Peyer's patch (tissue), 4 donors: ENCODE data around the gene RFX1. TPM values are rescaled to one million over a fixed set of nuclear protein-coding genes. Genes with fewer than 3 reads are reported as not detected.
A peak's percentile ranks its signal among the peaks of the same experiment; 100 is the strongest.

Experiments
- DNase-seq, 3 donors: peaks; one replicate each; pipeline ENCODE4 v3.0.0-alpha.2; 2017 to 2019
- H3K27ac ChIP-seq, 4 donors: fragments of 200-600 bp; sonication (generic); one replicate each; pipeline ENCODE4 v1.5.1; 2016 to 2019
- H3K27me3 ChIP-seq, 2 donors: fragments of 200-600 bp; sonication (generic); one replicate each; pipeline ENCODE4 v1.5.1; 2019
- H3K36me3 ChIP-seq, 3 donors: fragments of 200-600 bp; sonication (generic); one replicate each; pipeline ENCODE4 v1.5.1; 2016 to 2019
- H3K4me1 ChIP-seq, 4 donors: fragments of 200-600 bp; sonication (generic); one replicate each; pipeline ENCODE4 v1.5.1; 2016 to 2019
- H3K4me3 ChIP-seq, 4 donors: fragments of 200-600 bp; sonication (generic); 1 replicate in 3 of 4; 2 replicates in 1 of 4; pipeline ENCODE4 v1.5.1; 2016 to 2019; ENCODE audit warnings: mild to moderate bottlenecking in 1 of 4
- H3K9me3 ChIP-seq, 4 donors: fragments of 200-600 bp; sonication (generic); one replicate each; pipeline ENCODE4 v1.5.1; 2016 to 2019; ENCODE audit warnings: mild to moderate bottlenecking in 1 of 4
- POLR2A ChIP-seq, 2 donors: fragments of 450-650 bp; IDR thresholded peaks; one replicate each; pipeline ENCODE4 v1.5.1; 2017; ENCODE audit warnings: antibody characterized with exemption in 2 of 2, mild to moderate bottlenecking in 2 of 2, moderate library complexity in 2 of 2
- total RNA-seq, 4 donors: library from RNA; depleted of rRNA; stranded (reverse); fragments of >200 nt; gene quantifications; one replicate each; pipeline ENCODE4 v1.1.0, GENCODE V29; 2016
- TF ChIP-seq, protein P1 (sequence below), 6 experiments: fragments of 450-650 bp in 4 of 6; fragments of 200-600 bp in 2 of 6; sonication (generic) in 1 of 6; IDR thresholded peaks; one replicate each; pipeline ENCODE4 v1.5.1; 2017 to 2019; ENCODE audit warnings: antibody characterized with exemption in 6 of 6, mild to moderate bottlenecking in 3 of 6, moderate library complexity in 1 of 6

The RFX1 gene
- total RNA-seq, 4 donors from 2014 or later: 5.8 to 19.0 (median 9.6) TPM

DNA sequence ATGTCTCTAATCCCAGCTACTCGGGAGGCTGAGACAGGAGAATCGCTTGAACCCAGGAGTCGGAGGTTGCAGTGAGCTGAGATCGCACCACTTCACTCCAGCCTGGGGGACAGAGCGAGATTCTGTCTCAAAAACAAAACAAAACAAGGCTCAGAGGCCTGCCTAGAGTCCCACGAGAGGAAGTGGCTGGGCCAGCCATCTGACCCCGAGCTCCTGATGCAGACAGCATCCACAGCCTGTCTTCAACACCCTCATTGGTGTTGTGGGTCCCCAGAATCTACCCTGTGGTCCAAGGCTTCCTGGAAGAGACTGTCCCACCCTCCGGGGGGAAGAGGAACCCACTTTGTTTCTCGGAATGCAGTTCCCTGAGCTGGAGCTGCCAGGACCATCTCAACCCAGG lies 24.7 kb downstream of the RFX1 start:
- no peaks in the 10 kb centered on the region for H3K9me3 ChIP-seq
- peaks cover 0 to 51% (median 21%) of the 10 kb centered on the region in 4 donors for H3K4me1 ChIP-seq
- peaks cover 0 to 20% (median 0%) of the 10 kb centered on the region in 3 donors for H3K36me3 ChIP-seq
- no peak overlapping the region for H3K4me3 ChIP-seq
- peak in 2 of 3 donors; percentile 59 to 70 for DNase-seq
- H3K27me3 ChIP-seq: no peaks in the 10 kb centered on the region
- TF ChIP-seq, protein P1, sequence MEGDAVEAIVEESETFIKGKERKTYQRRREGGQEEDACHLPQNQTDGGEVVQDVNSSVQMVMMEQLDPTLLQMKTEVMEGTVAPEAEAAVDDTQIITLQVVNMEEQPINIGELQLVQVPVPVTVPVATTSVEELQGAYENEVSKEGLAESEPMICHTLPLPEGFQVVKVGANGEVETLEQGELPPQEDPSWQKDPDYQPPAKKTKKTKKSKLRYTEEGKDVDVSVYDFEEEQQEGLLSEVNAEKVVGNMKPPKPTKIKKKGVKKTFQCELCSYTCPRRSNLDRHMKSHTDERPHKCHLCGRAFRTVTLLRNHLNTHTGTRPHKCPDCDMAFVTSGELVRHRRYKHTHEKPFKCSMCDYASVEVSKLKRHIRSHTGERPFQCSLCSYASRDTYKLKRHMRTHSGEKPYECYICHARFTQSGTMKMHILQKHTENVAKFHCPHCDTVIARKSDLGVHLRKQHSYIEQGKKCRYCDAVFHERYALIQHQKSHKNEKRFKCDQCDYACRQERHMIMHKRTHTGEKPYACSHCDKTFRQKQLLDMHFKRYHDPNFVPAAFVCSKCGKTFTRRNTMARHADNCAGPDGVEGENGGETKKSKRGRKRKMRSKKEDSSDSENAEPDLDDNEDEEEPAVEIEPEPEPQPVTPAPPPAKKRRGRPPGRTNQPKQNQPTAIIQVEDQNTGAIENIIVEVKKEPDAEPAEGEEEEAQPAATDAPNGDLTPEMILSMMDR (IDR thresholded peaks at IDR 0.05): no peak
- TF ChIP-seq POLR2A (IDR thresholded peaks at IDR 0.05): no peak
- H3K27ac ChIP-seq: peak overlapping the region in 2 of 4 donors; percentile 14 to 96

GRCh38 chr19:13981021-13981420 lies 25.1 kb downstream of the RFX1 start:
- no peak for TF ChIP-seq POLR2A (IDR thresholded peaks at IDR 0.05)
- TF ChIP-seq, protein P1 (IDR thresholded peaks at IDR 0.05): no peak
- H3K27ac ChIP-seq: peak overlapping the region in 2 of 4 donors; percentile 14 to 96
- no peaks in the 10 kb centered on the region for H3K27me3 ChIP-seq
- no peak overlapping the region for H3K4me3 ChIP-seq
- H3K4me1 ChIP-seq: peaks cover 0 to 49% (median 18%) of the 10 kb centered on the region in 4 donors
- H3K36me3 ChIP-seq: peaks cover 0 to 25% (median 0%) of the 10 kb centered on the region in 3 donors
- DNase-seq: no peak
- H3K9me3 ChIP-seq: no peaks in the 10 kb centered on the region

- DNase-seq: no peak
- H3K36me3 ChIP-seq: peaks cover 0 to 32% (median 0%) of the 10 kb centered on the region in 3 donors
- H3K4me1 ChIP-seq: peaks cover 0 to 42% (median 14%) of the 10 kb centered on the region in 4 donors
Measured at GRCh38 chr19:13980340-13980739, 25.8 kb downstream of the RFX1 start.

DNA sequence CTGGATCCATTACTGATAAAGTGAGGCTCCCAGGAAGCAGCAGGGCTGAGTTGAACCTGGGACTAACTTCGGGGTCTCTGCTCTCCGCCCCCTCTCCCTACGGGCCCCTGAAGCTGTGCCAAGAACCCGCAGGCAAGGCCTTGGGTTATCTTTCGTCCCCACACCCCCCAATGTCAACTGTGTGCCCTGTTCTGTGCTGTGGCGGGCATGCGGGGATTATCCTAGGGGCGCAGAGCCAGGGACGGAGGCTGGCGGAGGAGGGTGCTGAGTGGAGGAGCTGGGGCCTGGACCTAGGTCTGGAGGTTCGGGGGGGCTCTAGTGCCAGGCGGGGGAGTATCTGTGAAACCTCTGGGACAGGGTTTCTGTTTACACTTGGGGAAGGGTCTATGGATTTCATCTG lies 26.4 kb downstream of the RFX1 start:
- Histone ChIP-seq H3K36me3 (peaks cover 0 to 33% (median 0%) of the 10 kb centered on the region in 3 donors), H3K4me3 (no peak overlapping the region), H3K27ac (peak overlapping the region in 2 of 4 donors; percentile 6 to 68), H3K27me3 (no peaks in the 10 kb centered on the region), H3K9me3 (no peaks in the 10 kb centered on the region), H3K4me1 (peaks cover 0 to 35% (median 14%) of the 10 kb centered on the region in 4 donors)
- no peak for DNase-seq
- no peak for TF ChIP-seq POLR2A (IDR thresholded peaks at IDR 0.05)
- TF ChIP-seq, protein P1 (IDR thresholded peaks at IDR 0.05): no peak

More at GRCh38 chr19:13980340-13980739, 25.8 kb downstream of the RFX1 start:
- no peaks in the 10 kb centered on the region for H3K9me3 ChIP-seq
- H3K4me3 ChIP-seq: no peak overlapping the region
- peak overlapping the region in 1 of 4 donors; percentile 38 for H3K27ac ChIP-seq
- no peak for TF ChIP-seq POLR2A (IDR thresholded peaks at IDR 0.05)
- TF ChIP-seq, protein P1 (IDR thresholded peaks at IDR 0.05): no peak
- no peaks in the 10 kb centered on the region for H3K27me3 ChIP-seq

DNA sequence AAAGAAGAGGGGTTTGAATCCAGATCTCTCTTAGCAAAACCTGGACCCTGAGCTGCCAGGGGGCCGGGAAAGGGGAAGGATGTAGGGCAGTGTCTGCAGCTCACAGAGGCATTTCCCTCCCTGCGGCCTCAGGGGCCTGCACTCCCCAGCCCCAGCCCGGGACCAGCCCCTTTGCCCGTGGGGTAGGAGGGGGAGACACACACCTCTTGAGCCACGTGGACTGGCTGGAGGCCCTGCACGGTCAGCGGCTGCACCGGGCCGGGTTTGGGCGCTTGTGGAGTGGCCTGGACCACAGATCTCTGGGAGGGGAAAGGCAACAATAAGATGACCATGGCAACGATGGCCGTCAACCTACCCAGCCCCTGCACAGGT lies 26.9 kb downstream of the RFX1 start:
- peak overlapping the region; percentile 40 to 57 (median 50) for H3K4me3 ChIP-seq

More for the DNA sequence above, 26.9 kb downstream of the RFX1 start:
- Histone ChIP-seq H3K9me3 (no peaks in the 10 kb centered on the region), H3K36me3 (peaks cover 0 to 33% (median 0%) of the 10 kb centered on the region in 3 donors), H3K4me1 (peaks cover 0 to 31% (median 14%) of the 10 kb centered on the region in 4 donors), H3K27ac (peak overlapping the region; percentile 60 to 74 (median 70)), H3K27me3 (no peaks in the 10 kb centered on the region)
- DNase-seq: no peak
- TF ChIP-seq, protein P1 (IDR thresholded peaks at IDR 0.05): no peak
- no peak for TF ChIP-seq POLR2A (IDR thresholded peaks at IDR 0.05)
